ENCODE measurements around the gene TRAPPC5. TPM values are rescaled to one million over a fixed set of nuclear protein-coding genes. Genes with fewer than 3 reads are reported as not detected.

TRAPPC5 gene
- total RNA-seq, 1 experiment from 2014 or later = 101 TPM

DNA sequence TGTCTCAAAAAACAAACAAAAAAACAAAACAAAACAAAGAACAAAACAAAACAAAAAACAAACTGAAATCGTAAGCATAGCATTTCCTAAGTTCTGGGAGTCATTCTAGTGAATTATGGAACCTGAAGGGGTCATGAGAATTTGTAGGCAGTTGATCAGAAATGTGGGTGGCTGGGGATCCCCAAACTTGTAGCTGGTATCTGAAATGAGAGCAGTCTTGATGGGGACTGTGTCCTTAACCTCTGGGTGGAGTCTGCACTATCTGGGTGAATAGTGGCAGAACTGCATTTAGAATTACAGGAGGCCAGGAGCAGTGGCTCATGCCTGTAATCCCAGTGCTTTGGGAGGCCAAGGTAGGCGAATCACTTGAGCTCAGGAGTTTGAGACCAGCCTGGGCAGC lies 45.2 kb downstream of the TRAPPC5 start:
- ChIA-PET CTCF (no interaction called here), RAD21 (ENCODE audit: low non-redundant PET in 1 of 2, low total read pairs in 2 of 2, uncharacterized antibody in 2 of 2, unreplicated experiment in 2 of 2) (no interaction called here), POLR2A (no interaction called here)
- Histone ChIP-seq H4K20me1 (ENCODE audit: insufficient read depth) (no peaks in the 10 kb centered on the region), H3K27ac (ENCODE audit: low read depth, low read length) (no peak overlapping the region), H3K9me3 (ENCODE audit: control insufficient read depth in 1 of 2, insufficient read depth in 1 of 2, low read depth in 1 of 2, low read length in 2 of 2) (no peaks in the 10 kb centered on the region), H3K4me1 (ENCODE audit: control insufficient read depth in 1 of 2, insufficient read depth in 2 of 2, low read length in 2 of 2) (no peaks in the 10 kb centered on the region), H3K79me2 (ENCODE audit: insufficient read depth, low read length) (no peaks in the 10 kb centered on the region), H3K36me3 (ENCODE audit: control insufficient read depth in 1 of 2, insufficient read depth in 2 of 2, low read length in 2 of 2) (no peaks in the 10 kb centered on the region), H3K9me2 (ENCODE audit: insufficient read depth) (no peaks in the 10 kb centered on the region), H3K4me2 (ENCODE audit: low read length) (no peak overlapping the region), H3K27me3 (ENCODE audit: insufficient read depth, low read length) (no peaks in the 10 kb centered on the region), H3K9ac (ENCODE audit: low read length) (no peak overlapping the region), H2AFZ (ENCODE audit: low read depth, low read length, poor library complexity, severe bottlenecking) (no peak overlapping the region), H3K4me3 (replicated peaks in 1 of 2; ENCODE audit: low read depth in 1 of 2, low read length in 2 of 2) (no peak overlapping the region)
- ATAC-seq = no peak
- intact Hi-C loops (cut with micrococcal nuclease) = no loop called here
- BruUV-seq (replicated peaks) = no TSS peak
- DNase-seq (ENCODE audit: low read depth, low spot score) = no peak
- no peak for TF ChIP-seq POLR2AphosphoS5 (IDR thresholded peaks at IDR 0.05; ENCODE audit: low read depth, low read length)
- TF ChIP-seq POLR2A (IDR thresholded peaks at IDR 0.05; ENCODE audit: borderline replicate concordance, extremely low read depth, insufficient read depth, insufficient read length) = no peak
- TF ChIP-seq ZNF274 (IDR thresholded peaks at IDR 0.05; ENCODE audit: low read depth, low read length) = no peak
- TF ChIP-seq JUND (IDR thresholded peaks at IDR 0.05) = no peak
- no peak for TF ChIP-seq EZH2 (IDR thresholded peaks at IDR 0.05)
- TF ChIP-seq, protein P1, sequence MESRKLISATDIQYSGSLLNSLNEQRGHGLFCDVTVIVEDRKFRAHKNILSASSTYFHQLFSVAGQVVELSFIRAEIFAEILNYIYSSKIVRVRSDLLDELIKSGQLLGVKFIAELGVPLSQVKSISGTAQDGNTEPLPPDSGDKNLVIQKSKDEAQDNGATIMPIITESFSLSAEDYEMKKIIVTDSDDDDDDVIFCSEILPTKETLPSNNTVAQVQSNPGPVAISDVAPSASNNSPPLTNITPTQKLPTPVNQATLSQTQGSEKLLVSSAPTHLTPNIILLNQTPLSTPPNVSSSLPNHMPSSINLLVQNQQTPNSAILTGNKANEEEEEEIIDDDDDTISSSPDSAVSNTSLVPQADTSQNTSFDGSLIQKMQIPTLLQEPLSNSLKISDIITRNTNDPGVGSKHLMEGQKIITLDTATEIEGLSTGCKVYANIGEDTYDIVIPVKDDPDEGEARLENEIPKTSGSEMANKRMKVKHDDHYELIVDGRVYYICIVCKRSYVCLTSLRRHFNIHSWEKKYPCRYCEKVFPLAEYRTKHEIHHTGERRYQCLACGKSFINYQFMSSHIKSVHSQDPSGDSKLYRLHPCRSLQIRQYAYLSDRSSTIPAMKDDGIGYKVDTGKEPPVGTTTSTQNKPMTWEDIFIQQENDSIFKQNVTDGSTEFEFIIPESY (IDR thresholded peaks at IDR 0.05; ENCODE audit: extremely low read depth, insufficient replicate concordance, low read length) = no peak
- TF ChIP-seq EZH2phosphoT487 (IDR thresholded peaks at IDR 0.05; ENCODE audit: borderline replicate concordance) = no peak
- TF ChIP-seq, protein P2, sequence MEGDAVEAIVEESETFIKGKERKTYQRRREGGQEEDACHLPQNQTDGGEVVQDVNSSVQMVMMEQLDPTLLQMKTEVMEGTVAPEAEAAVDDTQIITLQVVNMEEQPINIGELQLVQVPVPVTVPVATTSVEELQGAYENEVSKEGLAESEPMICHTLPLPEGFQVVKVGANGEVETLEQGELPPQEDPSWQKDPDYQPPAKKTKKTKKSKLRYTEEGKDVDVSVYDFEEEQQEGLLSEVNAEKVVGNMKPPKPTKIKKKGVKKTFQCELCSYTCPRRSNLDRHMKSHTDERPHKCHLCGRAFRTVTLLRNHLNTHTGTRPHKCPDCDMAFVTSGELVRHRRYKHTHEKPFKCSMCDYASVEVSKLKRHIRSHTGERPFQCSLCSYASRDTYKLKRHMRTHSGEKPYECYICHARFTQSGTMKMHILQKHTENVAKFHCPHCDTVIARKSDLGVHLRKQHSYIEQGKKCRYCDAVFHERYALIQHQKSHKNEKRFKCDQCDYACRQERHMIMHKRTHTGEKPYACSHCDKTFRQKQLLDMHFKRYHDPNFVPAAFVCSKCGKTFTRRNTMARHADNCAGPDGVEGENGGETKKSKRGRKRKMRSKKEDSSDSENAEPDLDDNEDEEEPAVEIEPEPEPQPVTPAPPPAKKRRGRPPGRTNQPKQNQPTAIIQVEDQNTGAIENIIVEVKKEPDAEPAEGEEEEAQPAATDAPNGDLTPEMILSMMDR (IDR thresholded peaks at IDR 0.05 in 2 of 3, conservative IDR thresholded peaks at IDR 0.05 in 1 of 3; ENCODE audit: borderline replicate concordance in 1 of 3, insufficient read depth in 1 of 3, low read depth in 2 of 3, low read length in 2 of 3) = no peak
- no peak for TF ChIP-seq FOSL1 (IDR thresholded peaks at IDR 0.05; ENCODE audit: low read depth)
- no peak for TF ChIP-seq ELF1 (IDR thresholded peaks at IDR 0.05; ENCODE audit: borderline replicate concordance, low read depth)
- TF ChIP-seq CBX3 (IDR thresholded peaks at IDR 0.05; ENCODE audit: low read depth) = no peak
- TF ChIP-seq EGR1 (IDR thresholded peaks at IDR 0.05; ENCODE audit: low read depth) = no peak
- TF ChIP-seq SRF (IDR thresholded peaks at IDR 0.05; ENCODE audit: low read depth) = no peak
- no peak for TF ChIP-seq YY1 (IDR thresholded peaks at IDR 0.05; ENCODE audit: extremely low read depth, insufficient replicate concordance, low read depth, low read length)
- no peak for TF ChIP-seq ZFX (IDR thresholded peaks at IDR 0.05)
- no peak for TF ChIP-seq SIN3A (IDR thresholded peaks at IDR 0.05; ENCODE audit: low read depth)
- no peak for TF ChIP-seq SP1 (IDR thresholded peaks at IDR 0.05; ENCODE audit: low read depth)
- no peak for TF ChIP-seq TCF7L2 (IDR thresholded peaks at IDR 0.05; ENCODE audit: borderline replicate concordance, extremely low read depth, insufficient read depth, insufficient read length)
- TF ChIP-seq CEBPB (IDR thresholded peaks at IDR 0.05; ENCODE audit: low read depth) = no peak
- TF ChIP-seq, protein P3, sequence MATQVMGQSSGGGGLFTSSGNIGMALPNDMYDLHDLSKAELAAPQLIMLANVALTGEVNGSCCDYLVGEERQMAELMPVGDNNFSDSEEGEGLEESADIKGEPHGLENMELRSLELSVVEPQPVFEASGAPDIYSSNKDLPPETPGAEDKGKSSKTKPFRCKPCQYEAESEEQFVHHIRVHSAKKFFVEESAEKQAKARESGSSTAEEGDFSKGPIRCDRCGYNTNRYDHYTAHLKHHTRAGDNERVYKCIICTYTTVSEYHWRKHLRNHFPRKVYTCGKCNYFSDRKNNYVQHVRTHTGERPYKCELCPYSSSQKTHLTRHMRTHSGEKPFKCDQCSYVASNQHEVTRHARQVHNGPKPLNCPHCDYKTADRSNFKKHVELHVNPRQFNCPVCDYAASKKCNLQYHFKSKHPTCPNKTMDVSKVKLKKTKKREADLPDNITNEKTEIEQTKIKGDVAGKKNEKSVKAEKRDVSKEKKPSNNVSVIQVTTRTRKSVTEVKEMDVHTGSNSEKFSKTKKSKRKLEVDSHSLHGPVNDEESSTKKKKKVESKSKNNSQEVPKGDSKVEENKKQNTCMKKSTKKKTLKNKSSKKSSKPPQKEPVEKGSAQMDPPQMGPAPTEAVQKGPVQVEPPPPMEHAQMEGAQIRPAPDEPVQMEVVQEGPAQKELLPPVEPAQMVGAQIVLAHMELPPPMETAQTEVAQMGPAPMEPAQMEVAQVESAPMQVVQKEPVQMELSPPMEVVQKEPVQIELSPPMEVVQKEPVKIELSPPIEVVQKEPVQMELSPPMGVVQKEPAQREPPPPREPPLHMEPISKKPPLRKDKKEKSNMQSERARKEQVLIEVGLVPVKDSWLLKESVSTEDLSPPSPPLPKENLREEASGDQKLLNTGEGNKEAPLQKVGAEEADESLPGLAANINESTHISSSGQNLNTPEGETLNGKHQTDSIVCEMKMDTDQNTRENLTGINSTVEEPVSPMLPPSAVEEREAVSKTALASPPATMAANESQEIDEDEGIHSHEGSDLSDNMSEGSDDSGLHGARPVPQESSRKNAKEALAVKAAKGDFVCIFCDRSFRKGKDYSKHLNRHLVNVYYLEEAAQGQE (IDR thresholded peaks at IDR 0.05; ENCODE audit: low read depth) = no peak
